Panc1 (cell line): ENCODE results near the gene NLRP9. TPM values are rescaled to one million over a fixed set of nuclear protein-coding genes. Genes with fewer than 3 reads are reported as not detected.

ENCODE experiments used
- ATAC-seq: fragments of 200-7000 bp; cut with Tn5 transposase; 2 replicates; pipeline ENCODE4 v1.9.1; 2020; ENCODE audit warnings: mild to moderate bottlenecking, moderate library complexity
- BruUV-seq: library from RNA; stranded (reverse); fragments of 400-500 nt; replicated peaks from 2 replicates; lab custom pipeline; 2021; lab: Mats Ljungman, UMichigan
- CTCF ChIA-PET: fragments of 300-600 bp; sonication (Branson Sonifier 250); formaldehyde crosslinking; loops from one replicate; lab custom pipeline; 2022; ENCODE audit warnings: antibody characterized with exemption; lab: Charles Lee
- POLR2A ChIA-PET: fragments of 300-600 bp; sonication (Branson Sonifier 250); formaldehyde crosslinking; loops from one replicate; lab custom pipeline; 2022; ENCODE audit warnings: antibody characterized with exemption; lab: Charles Lee
- DNase-seq: peaks from one replicate; pipeline ENCODE4 v3.0.0-alpha.2; 2010; ENCODE audit warnings: low read depth, low spot score
- H3K27ac ChIP-seq: 2 replicates; pipeline ENCODE4 v1.5.1; 2011; ENCODE audit warnings: mild to moderate bottlenecking, low read length, inconsistent platforms
- H3K27me3 ChIP-seq: fragments of 200-500 bp; sonication (Bioruptor generic); 2 replicates; pipeline ENCODE4 v1.6.0; 2014; ENCODE audit warnings: low read length, inconsistent platforms; ENCODE audit not compliant: control insufficient read depth, insufficient read depth
- H3K36me3 ChIP-seq: fragments of 200-500 bp; sonication (Bioruptor generic); 2 replicates; pipeline ENCODE4 v1.5.1; 2014; ENCODE audit warnings: inconsistent platforms, mild to moderate bottlenecking, low read length, moderate library complexity; ENCODE audit not compliant: control insufficient read depth, insufficient read depth
- H3K4me1 ChIP-seq: 2 replicates; pipeline ENCODE4 v1.5.1; 2011; ENCODE audit warnings: inconsistent platforms, mild to moderate bottlenecking, low read length, moderate library complexity; ENCODE audit not compliant: control insufficient read depth, insufficient read depth
- H3K4me3 ChIP-seq, 2 experiments: 2 replicates each; pipeline ENCODE4 v1.5.1; 2011 to 2012; ENCODE audit warnings: low read depth in 2 of 2, low read length in 2 of 2, mild to moderate bottlenecking in 2 of 2, inconsistent platforms in 1 of 2, moderate library complexity in 1 of 2
- H3K9me3 ChIP-seq: fragments of 200-500 bp; sonication (Bioruptor generic); 2 replicates; pipeline ENCODE4 v1.5.1; 2014; ENCODE audit warnings: low read depth, mild to moderate bottlenecking, inconsistent platforms, low read length, moderate library complexity; ENCODE audit not compliant: control insufficient read depth, insufficient read depth
- CTCF ChIP-seq: fragments of 450-650 bp; IDR thresholded peaks from 2 replicates; pipeline ENCODE4 v1.5.1; 2017; ENCODE audit warnings: mild to moderate bottlenecking
- POLR2AphosphoS5 ChIP-seq: IDR thresholded peaks from 2 replicates; pipeline ENCODE4 v1.6.1; 2012; ENCODE audit warnings: mild to moderate bottlenecking, low read depth, low read length, moderate library complexity
- SIN3A ChIP-seq: IDR thresholded peaks from 2 replicates; pipeline ENCODE4 v1.6.1; 2012; ENCODE audit warnings: low read depth, mild to moderate bottlenecking, low read length, moderate library complexity, borderline replicate concordance; ENCODE audit not compliant: insufficient read depth
- TCF7L2 ChIP-seq: IDR thresholded peaks from 2 replicates; pipeline ENCODE4 v1.6.1; 2011; ENCODE audit warnings: mild to moderate bottlenecking, low read depth, low read length, inconsistent platforms
- in situ Hi-C: cut with HindIII; loops from 2 replicates; pipeline ENCODE4 v1.10.0; 2016; ENCODE audit warnings: low sequenced_read_pairs, low pct_unique_long_range_greater_than_20kb
- intact Hi-C: fragments of 100-400 bp; cut with micrococcal nuclease; formaldehyde crosslinking; loops from one replicate; pipeline ENCODE4 v1.10.0; 2022; ENCODE audit not compliant: unreplicated experiment
- total RNA-seq: library from RNA; stranded (reverse); gene quantifications from one replicate; pipeline ENCODE4 v1.2.1, GENCODE V29; 2021; ENCODE audit not compliant: unreplicated experiment
- TF ChIP-seq, protein P1 (sequence below), 2 experiments: IDR thresholded peaks; 2 replicates each; pipeline ENCODE4 v1.6.1; 2011 to 2012; ENCODE audit warnings: low read depth in 2 of 2, control low read depth in 1 of 2, low read length in 1 of 2, mild to moderate bottlenecking in 1 of 2, moderate library complexity in 1 of 2; ENCODE audit not compliant: insufficient read depth in 1 of 2

The NLRP9 gene
- total RNA-seq, 1 experiment from 2014 or later = not detected

GRCh38 chr19:55679343-55680257, 58.6 kb downstream of the NLRP9 start:
- no TSS peak for BruUV-seq
- POLR2A ChIA-PET = no interaction called here
- Histone ChIP-seq H3K27ac (no peak overlapping the region), H3K9me3 (no peaks in the 10 kb centered on the region), H3K27me3 (no peaks in the 10 kb centered on the region), H3K4me3 (no peak overlapping the region), H3K36me3 (peaks cover 29% of the 10 kb centered on the region), H3K4me1 (peaks cover 40% of the 10 kb centered on the region)
- CTCF ChIA-PET = no interaction called here
- in situ Hi-C loops (no loop called here), intact Hi-C loops (no loop called here)
- no peak for ATAC-seq
- TF ChIP-seq, protein P1, sequence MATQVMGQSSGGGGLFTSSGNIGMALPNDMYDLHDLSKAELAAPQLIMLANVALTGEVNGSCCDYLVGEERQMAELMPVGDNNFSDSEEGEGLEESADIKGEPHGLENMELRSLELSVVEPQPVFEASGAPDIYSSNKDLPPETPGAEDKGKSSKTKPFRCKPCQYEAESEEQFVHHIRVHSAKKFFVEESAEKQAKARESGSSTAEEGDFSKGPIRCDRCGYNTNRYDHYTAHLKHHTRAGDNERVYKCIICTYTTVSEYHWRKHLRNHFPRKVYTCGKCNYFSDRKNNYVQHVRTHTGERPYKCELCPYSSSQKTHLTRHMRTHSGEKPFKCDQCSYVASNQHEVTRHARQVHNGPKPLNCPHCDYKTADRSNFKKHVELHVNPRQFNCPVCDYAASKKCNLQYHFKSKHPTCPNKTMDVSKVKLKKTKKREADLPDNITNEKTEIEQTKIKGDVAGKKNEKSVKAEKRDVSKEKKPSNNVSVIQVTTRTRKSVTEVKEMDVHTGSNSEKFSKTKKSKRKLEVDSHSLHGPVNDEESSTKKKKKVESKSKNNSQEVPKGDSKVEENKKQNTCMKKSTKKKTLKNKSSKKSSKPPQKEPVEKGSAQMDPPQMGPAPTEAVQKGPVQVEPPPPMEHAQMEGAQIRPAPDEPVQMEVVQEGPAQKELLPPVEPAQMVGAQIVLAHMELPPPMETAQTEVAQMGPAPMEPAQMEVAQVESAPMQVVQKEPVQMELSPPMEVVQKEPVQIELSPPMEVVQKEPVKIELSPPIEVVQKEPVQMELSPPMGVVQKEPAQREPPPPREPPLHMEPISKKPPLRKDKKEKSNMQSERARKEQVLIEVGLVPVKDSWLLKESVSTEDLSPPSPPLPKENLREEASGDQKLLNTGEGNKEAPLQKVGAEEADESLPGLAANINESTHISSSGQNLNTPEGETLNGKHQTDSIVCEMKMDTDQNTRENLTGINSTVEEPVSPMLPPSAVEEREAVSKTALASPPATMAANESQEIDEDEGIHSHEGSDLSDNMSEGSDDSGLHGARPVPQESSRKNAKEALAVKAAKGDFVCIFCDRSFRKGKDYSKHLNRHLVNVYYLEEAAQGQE (IDR thresholded peaks at IDR 0.05; ENCODE audit: insufficient read depth in 1 of 2, low read depth in 2 of 2, low read length in 1 of 2) = no peak
- TF ChIP-seq CTCF (no peak), TCF7L2 (no peak), SIN3A (no peak), POLR2AphosphoS5 (no peak)
- DNase-seq = no peak

DNA sequence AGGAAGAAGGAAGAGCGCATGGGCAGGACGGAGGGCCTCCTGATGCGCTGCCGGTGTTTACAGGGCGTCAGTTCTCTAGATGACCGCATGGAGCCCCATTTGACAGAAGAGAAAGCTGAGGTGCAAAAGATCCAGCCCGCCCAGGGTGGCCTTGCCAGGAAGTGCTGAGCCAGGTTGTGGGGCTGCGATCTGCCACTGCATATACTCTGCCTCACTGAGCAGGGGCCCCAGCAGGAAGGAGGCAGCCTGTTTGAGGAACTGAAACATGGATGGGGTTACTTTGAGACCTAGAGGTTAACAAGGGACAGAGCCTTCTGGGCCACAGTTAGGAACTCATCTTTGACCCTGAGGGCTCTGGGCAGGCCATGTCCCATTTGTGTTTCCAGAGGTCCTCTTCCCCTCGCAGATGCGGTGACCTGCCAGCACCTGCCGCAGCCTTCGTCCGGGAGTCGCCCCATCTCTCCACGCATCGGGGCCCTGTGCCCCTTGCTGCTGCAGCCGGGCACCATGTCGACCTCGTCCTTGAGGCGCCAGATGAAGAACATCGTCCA, 60.0 kb downstream of the NLRP9 start:
- DNase-seq = no peak
- Histone ChIP-seq H3K4me3 (no peak overlapping the region), H3K4me1 (peaks cover 42% of the 10 kb centered on the region), H3K27me3 (no peaks in the 10 kb centered on the region), H3K9me3 (no peaks in the 10 kb centered on the region), H3K27ac (no peak overlapping the region), H3K36me3 (peaks cover 23% of the 10 kb centered on the region)
- ChIA-PET CTCF (interaction anchor here (0.5 kb wide), 1 partner anchor 359 kb away, joined by 7 read pairs; no protein-coding TSS in a partner anchor), POLR2A (no interaction called here)
- no peak for ATAC-seq
- no TSS peak for BruUV-seq
- intact Hi-C loops (no loop called here), in situ Hi-C loops (no loop called here)
- TF ChIP-seq SIN3A (no peak), POLR2AphosphoS5 (no peak), TCF7L2 (no peak), CTCF (no peak)
- TF ChIP-seq, protein P1 (IDR thresholded peaks at IDR 0.05; ENCODE audit: insufficient read depth in 1 of 2, low read depth in 2 of 2, low read length in 1 of 2) = no peak
